Measurements from ENCODE around the gene ZNF726. TPM values are rescaled to one million over a fixed set of nuclear protein-coding genes. Genes with fewer than 3 reads are reported as not detected.
"Not testable (repeated sequence)": the region's sequence is repeated elsewhere in the genome, so short reads cannot be mapped to it uniquely, and the experiment has no call there.

The ZNF726 gene
- total RNA-seq, 1 donor from 2014 or later: 11.6 TPM

- Mint-ChIP-seq H3K36me3 (ENCODE audit: low read depth) (no peaks in the 10 kb centered on the region), H3K27ac (no peak overlapping the region), H3K4me3 (ENCODE audit: low read depth) (no peak overlapping the region), H3K27me3 (ENCODE audit: low read depth) (no peaks in the 10 kb centered on the region), H3K9me3 (peaks cover 57% of the 10 kb centered on the region), H3K4me1 (ENCODE audit: low read depth) (no peaks in the 10 kb centered on the region)
- no peak for DNase-seq (ENCODE audit: low spot score)
- intact Hi-C loops (cut with micrococcal nuclease): no loop called here
Measured at GRCh38 chr19:23957660-23958281, 43.1 kb downstream of the ZNF726 start.

DNA sequence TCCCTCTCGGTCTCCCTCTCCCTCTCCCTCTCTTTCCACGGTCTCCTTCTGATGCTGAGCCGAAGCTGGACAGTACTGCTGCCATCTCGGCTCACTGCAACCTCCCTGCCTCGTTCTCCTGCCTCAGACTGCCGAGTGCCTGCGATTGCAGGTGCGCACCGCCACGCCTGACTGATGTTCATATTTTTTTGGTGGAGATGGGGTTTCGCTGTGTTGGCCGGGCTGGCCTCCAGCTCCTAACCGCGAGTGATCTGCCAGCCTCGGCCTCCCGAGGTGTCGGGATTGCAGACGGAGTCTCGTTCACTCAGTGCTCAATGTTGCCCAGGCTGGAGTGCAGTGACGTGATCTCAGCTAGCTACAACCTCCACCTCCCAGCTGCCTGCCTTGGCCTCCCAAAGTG lies 48.7 kb downstream of the ZNF726 start:
- H3K27me3 Mint-ChIP-seq (ENCODE audit: low read depth); H3K27ac Mint-ChIP-seq; intact Hi-C loops (cut with micrococcal nuclease); DNase-seq (ENCODE audit: low spot score); H3K4me1 Mint-ChIP-seq (ENCODE audit: low read depth); H3K4me3 Mint-ChIP-seq (ENCODE audit: low read depth); H3K36me3 Mint-ChIP-seq (ENCODE audit: low read depth): not testable (repeated sequence)
- peaks cover 51% of the 10 kb centered on the region for H3K9me3 Mint-ChIP-seq

DNA sequence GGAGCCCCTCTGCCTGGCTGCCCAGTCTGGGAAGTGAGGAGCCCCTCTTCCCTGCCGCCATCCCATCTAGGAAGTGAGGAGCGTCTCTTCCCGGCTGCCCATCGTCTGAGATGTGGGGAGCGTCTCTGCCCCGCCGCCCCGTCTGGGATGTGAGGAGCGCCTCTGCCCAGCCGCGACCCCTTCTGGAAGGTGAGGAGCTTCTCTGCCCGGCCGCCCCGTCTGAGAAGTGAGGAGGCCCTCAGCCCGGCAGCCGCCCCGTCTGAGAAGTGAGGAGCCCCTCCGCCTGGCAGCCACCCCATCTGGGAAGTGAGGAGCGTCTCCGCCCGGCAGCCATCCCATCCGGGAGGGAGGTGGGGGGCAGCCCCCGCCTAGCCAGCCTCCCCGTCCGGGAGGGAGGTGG lies 49.2 kb downstream of the ZNF726 start:
- H3K4me1 Mint-ChIP-seq (ENCODE audit: low read depth); H3K27ac Mint-ChIP-seq; H3K36me3 Mint-ChIP-seq (ENCODE audit: low read depth); intact Hi-C loops (cut with micrococcal nuclease); H3K27me3 Mint-ChIP-seq (ENCODE audit: low read depth); DNase-seq (ENCODE audit: low spot score); H3K4me3 Mint-ChIP-seq (ENCODE audit: low read depth): not testable (repeated sequence)
- H3K9me3 Mint-ChIP-seq: peaks cover 47% of the 10 kb centered on the region

DNA sequence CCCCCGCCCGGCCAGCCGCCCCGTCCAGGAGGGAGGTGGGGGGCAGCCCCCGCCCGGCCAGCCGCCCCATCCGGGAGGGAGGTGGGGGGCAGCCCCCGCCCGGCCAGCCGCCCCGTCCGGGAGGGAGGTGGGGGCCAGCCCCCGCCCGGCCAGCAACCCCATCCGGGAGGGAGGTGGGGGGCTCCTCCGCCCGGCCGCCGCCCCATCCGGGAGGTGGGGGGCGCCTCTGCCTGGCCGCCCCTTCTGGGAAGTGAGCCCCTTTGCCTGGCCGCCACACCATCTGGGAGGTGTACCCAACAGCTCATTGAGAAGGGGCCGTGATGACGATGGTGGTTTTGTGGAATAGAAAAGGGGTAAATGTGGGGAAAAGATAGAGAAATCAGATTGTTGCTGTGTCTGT lies 49.6 kb downstream of the ZNF726 start:
- peaks cover 42% of the 10 kb centered on the region for H3K9me3 Mint-ChIP-seq
- H3K4me1 Mint-ChIP-seq (ENCODE audit: low read depth); DNase-seq (ENCODE audit: low spot score); H3K4me3 Mint-ChIP-seq (ENCODE audit: low read depth); H3K36me3 Mint-ChIP-seq (ENCODE audit: low read depth); intact Hi-C loops (cut with micrococcal nuclease); H3K27ac Mint-ChIP-seq; H3K27me3 Mint-ChIP-seq (ENCODE audit: low read depth): not testable (repeated sequence)

- Mint-ChIP-seq H3K36me3 (ENCODE audit: low read depth) (no peaks in the 10 kb centered on the region), H3K9me3 (peaks cover 51% of the 10 kb centered on the region), H3K4me3 (ENCODE audit: low read depth) (no peak overlapping the region), H3K4me1 (ENCODE audit: low read depth) (no peaks in the 10 kb centered on the region), H3K27ac (no peak overlapping the region), H3K27me3 (ENCODE audit: low read depth) (no peaks in the 10 kb centered on the region)
- DNase-seq (ENCODE audit: low spot score): no peak
- intact Hi-C loops (cut with micrococcal nuclease): no loop called here
Measured at GRCh38 chr19:23969630-23970029, 54.9 kb downstream of the ZNF726 start.

DNA sequence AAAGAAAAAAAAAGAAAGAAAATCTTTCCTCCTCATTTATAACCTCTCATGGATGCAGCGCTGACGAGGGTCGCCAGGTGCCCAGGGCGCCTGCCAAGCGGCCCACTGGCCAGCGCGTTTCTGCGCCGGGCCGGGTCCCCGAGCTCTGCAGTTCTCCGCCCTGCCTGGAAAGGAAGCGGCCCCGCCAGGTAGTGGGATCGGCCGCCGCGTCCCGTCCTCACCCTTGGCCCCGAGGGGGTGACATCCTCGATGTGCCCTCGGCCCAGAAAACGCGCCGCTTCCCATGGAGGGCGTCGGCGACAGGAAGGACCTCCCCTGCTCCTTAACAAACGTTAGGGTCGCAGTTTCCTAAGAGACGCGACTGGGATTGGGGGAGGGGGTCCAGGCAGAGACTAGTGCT lies 56.9 kb downstream of the ZNF726 start:
- no peaks in the 10 kb centered on the region for H3K4me1 Mint-ChIP-seq (ENCODE audit: low read depth)
- H3K4me3 Mint-ChIP-seq (ENCODE audit: low read depth): no peak overlapping the region

DNA sequence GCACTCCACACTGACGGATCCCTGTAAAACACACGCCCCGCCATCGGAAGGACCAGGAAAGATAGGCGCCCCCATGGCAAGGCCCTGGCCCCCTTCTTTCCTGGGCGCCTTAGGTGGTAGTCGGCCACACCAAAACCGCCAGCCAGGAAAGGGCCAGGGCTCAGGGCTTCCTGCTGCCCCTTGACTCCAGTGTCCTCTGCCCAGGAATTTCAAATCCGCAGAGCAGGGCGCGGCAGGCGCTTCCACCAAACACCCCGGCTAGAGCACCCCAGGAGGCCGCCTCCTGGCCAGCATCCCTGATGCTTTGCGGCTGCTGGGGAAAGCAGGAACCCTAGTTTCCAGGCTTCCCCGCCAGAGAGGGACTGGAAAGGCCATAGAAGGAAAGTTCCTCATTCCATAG lies 57.5 kb downstream of the ZNF726 start:
- no peak overlapping the region for H3K27ac Mint-ChIP-seq
- peaks cover 38% of the 10 kb centered on the region for H3K9me3 Mint-ChIP-seq
- H3K4me1 Mint-ChIP-seq (ENCODE audit: low read depth): no peaks in the 10 kb centered on the region

More for the DNA sequence above, 56.9 kb downstream of the ZNF726 start:
- H3K27ac Mint-ChIP-seq: no peak overlapping the region
- no peak for DNase-seq (ENCODE audit: low spot score)
- H3K36me3 Mint-ChIP-seq (ENCODE audit: low read depth): no peaks in the 10 kb centered on the region
- H3K9me3 Mint-ChIP-seq: peaks cover 41% of the 10 kb centered on the region
- intact Hi-C loops (cut with micrococcal nuclease): no loop called here
- no peaks in the 10 kb centered on the region for H3K27me3 Mint-ChIP-seq (ENCODE audit: low read depth)

GRCh38 chr19:23974941-23975340 lies 60.3 kb downstream of the ZNF726 start:
- intact Hi-C loops (cut with micrococcal nuclease): no loop called here
- Mint-ChIP-seq H3K4me3 (ENCODE audit: low read depth) (no peak overlapping the region), H3K4me1 (ENCODE audit: low read depth) (no peaks in the 10 kb centered on the region), H3K9me3 (peaks cover 40% of the 10 kb centered on the region), H3K27ac (no peak overlapping the region), H3K27me3 (ENCODE audit: low read depth) (no peaks in the 10 kb centered on the region), H3K36me3 (ENCODE audit: low read depth) (no peaks in the 10 kb centered on the region)
- DNase-seq (ENCODE audit: low spot score): no peak

More for the DNA sequence above, 57.5 kb downstream of the ZNF726 start:
- intact Hi-C loops (cut with micrococcal nuclease): no loop called here
- no peaks in the 10 kb centered on the region for H3K36me3 Mint-ChIP-seq (ENCODE audit: low read depth)
- H3K4me3 Mint-ChIP-seq (ENCODE audit: low read depth): no peak overlapping the region
- no peak for DNase-seq (ENCODE audit: low spot score)
- H3K27me3 Mint-ChIP-seq (ENCODE audit: low read depth): no peaks in the 10 kb centered on the region

DNA sequence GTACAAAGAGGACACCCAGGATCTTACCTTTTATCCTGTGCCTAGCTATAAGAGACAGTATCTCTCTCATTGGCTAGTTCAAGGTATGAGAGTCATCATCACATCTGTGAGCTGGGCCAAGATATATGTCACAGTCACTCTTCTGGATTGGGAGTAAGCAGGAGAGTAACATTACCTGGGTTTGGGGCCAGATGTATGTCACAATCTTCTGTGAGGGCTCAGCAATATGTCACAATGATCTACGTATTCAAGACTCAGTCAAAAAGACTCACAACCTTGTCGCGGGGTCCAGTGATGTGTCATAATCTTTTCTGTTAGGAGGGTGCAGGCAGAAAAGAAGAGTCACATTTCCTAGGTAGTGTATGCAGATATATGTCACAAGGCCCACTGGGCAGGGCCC lies 61.9 kb downstream of the ZNF726 start:
- intact Hi-C loops (cut with micrococcal nuclease); DNase-seq (ENCODE audit: low spot score); H3K4me3 Mint-ChIP-seq (ENCODE audit: low read depth); H3K27me3 Mint-ChIP-seq (ENCODE audit: low read depth); H3K4me1 Mint-ChIP-seq (ENCODE audit: low read depth); H3K36me3 Mint-ChIP-seq (ENCODE audit: low read depth); H3K27ac Mint-ChIP-seq: not testable (repeated sequence)
- peaks cover 42% of the 10 kb centered on the region for H3K9me3 Mint-ChIP-seq

GRCh38 chr19:23977256-23977655 lies 62.6 kb downstream of the ZNF726 start:
- H3K4me1 Mint-ChIP-seq (ENCODE audit: low read depth); H3K36me3 Mint-ChIP-seq (ENCODE audit: low read depth); H3K27ac Mint-ChIP-seq; intact Hi-C loops (cut with micrococcal nuclease); H3K27me3 Mint-ChIP-seq (ENCODE audit: low read depth); H3K4me3 Mint-ChIP-seq (ENCODE audit: low read depth); DNase-seq (ENCODE audit: low spot score): not testable (repeated sequence)
- peaks cover 47% of the 10 kb centered on the region for H3K9me3 Mint-ChIP-seq

DNA sequence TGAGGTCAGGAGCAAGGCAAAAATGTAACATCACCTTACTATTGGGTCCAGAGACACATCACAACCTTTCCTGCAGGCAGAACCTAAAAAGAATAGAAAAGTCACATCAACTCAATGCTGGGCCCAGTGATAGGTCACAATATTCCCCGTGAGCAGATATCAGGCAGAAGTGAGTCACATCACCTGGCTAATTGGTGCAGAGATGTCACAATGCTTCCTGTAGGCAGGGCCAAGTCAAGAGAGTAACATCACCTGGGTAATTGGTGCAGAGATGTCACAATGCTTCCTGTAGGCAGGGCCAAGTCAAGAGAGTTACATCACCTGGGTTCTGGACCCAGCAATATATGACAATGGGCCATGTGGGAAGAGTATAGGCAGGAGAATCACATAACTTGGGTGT lies 63.4 kb downstream of the ZNF726 start:
- H3K4me1 Mint-ChIP-seq (ENCODE audit: low read depth): no peaks in the 10 kb centered on the region
- intact Hi-C loops (cut with micrococcal nuclease): no loop called here
- H3K9me3 Mint-ChIP-seq: peaks cover 43% of the 10 kb centered on the region
- H3K36me3 Mint-ChIP-seq (ENCODE audit: low read depth): no peaks in the 10 kb centered on the region
- no peak overlapping the region for H3K27ac Mint-ChIP-seq
- H3K27me3 Mint-ChIP-seq (ENCODE audit: low read depth): no peaks in the 10 kb centered on the region
- no peak overlapping the region for H3K4me3 Mint-ChIP-seq (ENCODE audit: low read depth)
- no peak for DNase-seq (ENCODE audit: low spot score)

DNA sequence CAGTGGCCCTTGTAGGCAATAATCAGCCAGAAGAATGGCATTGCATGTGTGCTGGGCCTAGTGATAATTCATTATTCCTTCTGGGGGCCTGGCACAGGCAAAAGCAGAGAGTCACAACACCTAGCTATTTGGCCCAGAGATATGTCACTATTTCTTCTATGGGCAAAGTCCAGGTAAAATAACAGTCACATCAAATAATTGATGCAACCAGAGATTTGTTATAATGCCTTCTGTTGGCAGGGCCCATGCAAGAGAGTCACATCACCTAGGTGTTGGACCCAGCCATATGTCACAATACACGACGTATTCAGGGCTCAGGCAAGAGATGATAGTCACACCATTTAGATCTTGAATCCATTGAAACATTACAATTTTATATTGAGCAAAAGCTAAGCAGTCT lies 66.1 kb downstream of the ZNF726 start:
- Mint-ChIP-seq H3K27me3 (ENCODE audit: low read depth) (no peaks in the 10 kb centered on the region), H3K4me1 (ENCODE audit: low read depth) (no peaks in the 10 kb centered on the region), H3K4me3 (ENCODE audit: low read depth) (no peak overlapping the region), H3K9me3 (peaks cover 45% of the 10 kb centered on the region), H3K27ac (no peak overlapping the region), H3K36me3 (ENCODE audit: low read depth) (no peaks in the 10 kb centered on the region)
- intact Hi-C loops (cut with micrococcal nuclease): no loop called here
- DNase-seq (ENCODE audit: low spot score): no peak

- H3K4me3 Mint-ChIP-seq (ENCODE audit: low read depth): no peak overlapping the region
- H3K36me3 Mint-ChIP-seq (ENCODE audit: low read depth): no peaks in the 10 kb centered on the region
- no peak overlapping the region for H3K27ac Mint-ChIP-seq
- H3K27me3 Mint-ChIP-seq (ENCODE audit: low read depth): no peaks in the 10 kb centered on the region
- no peaks in the 10 kb centered on the region for H3K4me1 Mint-ChIP-seq (ENCODE audit: low read depth)
- H3K9me3 Mint-ChIP-seq: peaks cover 51% of the 10 kb centered on the region
- intact Hi-C loops (cut with micrococcal nuclease): no loop called here
- DNase-seq (ENCODE audit: low spot score): no peak
Measured at GRCh38 chr19:23981863-23982262, 67.2 kb downstream of the ZNF726 start.

DNA sequence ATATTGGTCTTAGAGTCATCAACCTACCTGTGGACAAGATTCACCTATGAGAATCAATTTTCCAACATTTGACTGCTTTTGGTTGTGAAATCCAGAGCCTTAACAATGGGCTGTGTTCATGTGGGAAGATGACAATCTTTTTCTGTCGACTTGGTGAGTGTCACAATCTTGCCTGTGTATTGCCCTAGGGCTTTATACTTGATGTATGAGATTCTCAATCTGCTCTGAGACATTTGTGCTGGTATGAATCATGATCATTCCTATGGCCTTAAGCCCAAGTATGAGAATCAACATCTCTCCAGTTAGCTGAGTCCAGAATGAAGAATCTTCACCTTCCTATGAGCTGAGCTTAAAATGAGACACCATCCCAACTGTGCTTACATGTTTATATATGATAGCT lies 68.7 kb downstream of the ZNF726 start:
- intact Hi-C loops (cut with micrococcal nuclease): no loop called here
- no peaks in the 10 kb centered on the region for H3K27me3 Mint-ChIP-seq (ENCODE audit: low read depth)
- H3K4me1 Mint-ChIP-seq (ENCODE audit: low read depth): no peaks in the 10 kb centered on the region
- no peak overlapping the region for H3K27ac Mint-ChIP-seq
- no peaks in the 10 kb centered on the region for H3K36me3 Mint-ChIP-seq (ENCODE audit: low read depth)
- H3K9me3 Mint-ChIP-seq: peaks cover 53% of the 10 kb centered on the region
- no peak for DNase-seq (ENCODE audit: low spot score)
- H3K4me3 Mint-ChIP-seq (ENCODE audit: low read depth): no peak overlapping the region

Data from activated T-helper 2 cell treated with anti-CD3 and anti-CD28 coated beads, Interferon-gamma antibody, Interleukin-2, Interleukin-4, amounts not matched to agents 10 μg/mL and 5 μg/mL and 100 μg/mL, durations not matched to agents 14 hours and 24 hours and 36 hours (primary cell).